HL-60 (cell line): ENCODE measurements around the gene KRTAP5-6.

ENCODE experiments used
- DNase-seq, 2 experiments: peaks; one replicate each; pipeline ENCODE4 v3.0.0-alpha.2; 2010 to 2020; ENCODE audit warnings: low read depth in 1 of 2, low spot score in 1 of 2
- H3K27ac ChIP-seq: fragments of 250-450 bp; sonication (Bioruptor Pico); replicated peaks from 2 replicates; pipeline ENCODE4 v1.5.1; 2020; ENCODE audit warnings: mild to moderate bottlenecking, moderate library complexity
- H3K27me3 ChIP-seq: fragments of 250-450 bp; sonication (Bioruptor Pico); 2 replicates; pipeline ENCODE4 v1.5.1; 2021; ENCODE audit warnings: mild to moderate bottlenecking, moderate library complexity; ENCODE audit not compliant: insufficient read depth, poor library complexity, severe bottlenecking
- H3K4me3 ChIP-seq: replicated peaks from 2 replicates; pipeline ENCODE4 v1.5.1; 2011; ENCODE audit warnings: mild to moderate bottlenecking, control low read depth, low read length; ENCODE audit not compliant: insufficient read depth
- GABPA ChIP-seq: IDR thresholded peaks from 2 replicates; pipeline ENCODE4 v1.6.1; 2012; ENCODE audit warnings: low read depth
- POLR2AphosphoS5 ChIP-seq: IDR thresholded peaks from 2 replicates; pipeline ENCODE4 v1.6.1; 2012; ENCODE audit warnings: low read depth
- REST ChIP-seq: IDR thresholded peaks from 2 replicates; pipeline ENCODE4 v1.6.1; 2012; ENCODE audit warnings: low read depth; ENCODE audit not compliant: insufficient replicate concordance
- SPI1 ChIP-seq: IDR thresholded peaks from 2 replicates; pipeline ENCODE4 v1.6.1; 2012; ENCODE audit warnings: low read depth, mild to moderate bottlenecking, borderline replicate concordance
- TF ChIP-seq, protein P1 (sequence below): IDR thresholded peaks from one replicate; pipeline ENCODE4 v1.5.1; 2011; ENCODE audit warnings: low read length, control low read depth, inconsistent platforms; ENCODE audit not compliant: insufficient read depth

Gene KRTAP5-6

DNA sequence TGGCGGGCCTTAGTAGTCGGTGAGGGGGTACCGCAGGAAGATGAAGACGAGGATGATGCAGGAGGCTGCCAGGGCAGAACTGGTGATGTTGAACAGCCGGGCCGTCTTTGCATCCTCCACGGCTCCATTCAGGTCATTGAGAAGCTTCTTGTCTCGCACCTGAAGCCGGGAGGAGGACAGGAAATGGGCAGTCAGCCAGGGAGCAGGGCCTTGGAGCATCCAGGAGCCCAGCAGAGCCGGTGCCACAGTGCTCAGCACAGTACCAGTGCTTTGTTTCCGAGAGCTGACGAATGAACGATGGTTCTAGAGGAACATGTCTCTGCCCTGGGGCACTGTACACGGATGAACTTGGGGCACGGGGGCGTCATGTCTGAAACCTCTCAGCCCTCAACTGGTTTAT lies 38.3 kb downstream of the KRTAP5-6 start:
- no peak for DNase-seq
- Histone ChIP-seq H3K27ac (no peak overlapping the region), H3K4me3 (no peak overlapping the region), H3K27me3 (peaks cover 20% of the 10 kb centered on the region)
- TF ChIP-seq SPI1, result no peak
- TF ChIP-seq POLR2AphosphoS5, result no peak
- TF ChIP-seq REST, result no peak
- TF ChIP-seq GABPA, result no peak
- TF ChIP-seq, protein P1, sequence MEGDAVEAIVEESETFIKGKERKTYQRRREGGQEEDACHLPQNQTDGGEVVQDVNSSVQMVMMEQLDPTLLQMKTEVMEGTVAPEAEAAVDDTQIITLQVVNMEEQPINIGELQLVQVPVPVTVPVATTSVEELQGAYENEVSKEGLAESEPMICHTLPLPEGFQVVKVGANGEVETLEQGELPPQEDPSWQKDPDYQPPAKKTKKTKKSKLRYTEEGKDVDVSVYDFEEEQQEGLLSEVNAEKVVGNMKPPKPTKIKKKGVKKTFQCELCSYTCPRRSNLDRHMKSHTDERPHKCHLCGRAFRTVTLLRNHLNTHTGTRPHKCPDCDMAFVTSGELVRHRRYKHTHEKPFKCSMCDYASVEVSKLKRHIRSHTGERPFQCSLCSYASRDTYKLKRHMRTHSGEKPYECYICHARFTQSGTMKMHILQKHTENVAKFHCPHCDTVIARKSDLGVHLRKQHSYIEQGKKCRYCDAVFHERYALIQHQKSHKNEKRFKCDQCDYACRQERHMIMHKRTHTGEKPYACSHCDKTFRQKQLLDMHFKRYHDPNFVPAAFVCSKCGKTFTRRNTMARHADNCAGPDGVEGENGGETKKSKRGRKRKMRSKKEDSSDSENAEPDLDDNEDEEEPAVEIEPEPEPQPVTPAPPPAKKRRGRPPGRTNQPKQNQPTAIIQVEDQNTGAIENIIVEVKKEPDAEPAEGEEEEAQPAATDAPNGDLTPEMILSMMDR, result no peak

- no peak overlapping the region for H3K4me3 ChIP-seq
- no peak for DNase-seq
- no peak overlapping the region for H3K27ac ChIP-seq
- H3K27me3 ChIP-seq, result peaks cover 18% of the 10 kb centered on the region
- TF ChIP-seq, protein P1, result no peak
- TF ChIP-seq REST (no peak), GABPA (no peak), POLR2AphosphoS5 (no peak), SPI1 (no peak)
Measured at GRCh38 chr11:1736447-1736992, 39.5 kb downstream of the KRTAP5-6 start.

DNA sequence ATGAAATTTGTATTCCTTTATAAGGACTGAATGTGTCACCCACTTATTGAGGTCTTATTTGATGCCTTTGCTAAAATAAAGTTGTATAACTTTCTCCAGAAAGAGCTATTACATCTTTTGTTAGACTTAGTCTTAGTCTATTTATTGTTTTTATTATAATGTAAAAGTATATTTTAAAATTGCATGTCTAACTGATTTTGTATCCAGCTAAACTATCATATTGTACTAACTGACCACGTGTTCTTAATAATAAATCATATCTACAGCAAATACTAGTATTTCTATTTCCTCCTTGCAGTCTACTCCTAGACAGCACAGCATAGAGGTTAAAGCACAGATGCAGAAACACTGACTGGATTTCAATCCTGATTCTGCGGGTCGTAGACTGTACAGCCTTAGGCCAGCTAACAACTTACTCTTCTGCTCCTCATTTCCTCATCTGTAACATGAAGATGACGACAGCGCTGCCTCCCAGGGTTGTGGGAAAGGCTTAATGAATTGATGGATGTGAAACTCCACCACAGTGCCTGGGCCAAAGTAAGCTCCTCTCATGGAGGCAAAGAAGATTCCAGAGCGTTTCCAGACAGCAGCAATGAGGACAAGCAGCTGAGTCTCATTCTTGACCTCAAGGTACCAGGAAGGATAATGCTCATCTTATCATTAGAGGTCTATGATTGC lies 40.2 kb downstream of the KRTAP5-6 start:
- no peak overlapping the region for H3K4me3 ChIP-seq
- peaks cover 19% of the 10 kb centered on the region for H3K27me3 ChIP-seq
- no peak for DNase-seq
- TF ChIP-seq SPI1, result no peak
- TF ChIP-seq, protein P1, result no peak
- H3K27ac ChIP-seq, result no peak overlapping the region
